Epithelial cell of prostate (primary cell): ENCODE results near the gene OR2M2.

Source experiments
- DNase-seq: peaks from one replicate; pipeline ENCODE4 v3.0.0-alpha.2; 2011; ENCODE audit warnings: low read depth, low spot score
- H3K27ac ChIP-seq: fragments of 450-650 bp; 2 replicates; pipeline ENCODE4 v1.5.1; 2017; ENCODE audit warnings: mild to moderate bottlenecking

The OR2M2 gene, protein sequence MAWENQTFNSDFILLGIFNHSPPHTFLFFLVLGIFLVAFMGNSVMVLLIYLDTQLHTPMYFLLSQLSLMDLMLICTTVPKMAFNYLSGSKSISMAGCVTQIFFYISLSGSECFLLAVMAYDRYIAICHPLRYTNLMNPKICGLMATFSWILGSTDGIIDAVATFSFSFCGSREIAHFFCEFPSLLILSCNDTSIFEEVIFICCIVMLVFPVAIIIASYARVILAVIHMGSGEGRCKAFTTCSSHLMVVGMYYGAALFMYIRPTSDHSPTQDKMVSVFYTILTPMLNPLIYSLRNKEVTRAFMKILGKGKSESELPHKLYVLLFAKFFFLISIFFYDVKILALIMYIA

DNA sequence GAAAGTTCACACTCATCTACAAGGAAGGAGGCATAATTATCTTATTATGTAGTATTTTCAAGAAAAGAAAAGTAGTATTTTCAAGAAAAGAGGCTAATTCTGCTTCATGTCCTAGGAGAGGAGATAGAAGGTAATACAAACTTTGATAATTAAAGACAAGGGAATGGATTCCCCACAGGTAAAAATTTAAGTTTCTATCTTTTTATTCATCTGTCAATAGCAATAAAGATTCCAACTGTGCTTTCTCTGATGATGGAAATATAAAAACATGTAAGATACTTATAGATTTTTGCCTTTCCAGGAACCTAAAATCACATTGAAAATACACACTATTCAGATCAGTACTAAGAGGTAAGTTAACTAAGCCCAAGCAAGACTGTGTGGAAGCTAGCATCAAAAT lies at the start of gene OR2M2:
TSS of gene OR2M2 (plus strand) at position 301 of the 400 bp plus-strand sequence. CDS start 5,165 bp downstream, outside the sequence.
- DNase-seq = no peak
- no peak within 1 kb of the TSS for H3K27ac ChIP-seq

DNA sequence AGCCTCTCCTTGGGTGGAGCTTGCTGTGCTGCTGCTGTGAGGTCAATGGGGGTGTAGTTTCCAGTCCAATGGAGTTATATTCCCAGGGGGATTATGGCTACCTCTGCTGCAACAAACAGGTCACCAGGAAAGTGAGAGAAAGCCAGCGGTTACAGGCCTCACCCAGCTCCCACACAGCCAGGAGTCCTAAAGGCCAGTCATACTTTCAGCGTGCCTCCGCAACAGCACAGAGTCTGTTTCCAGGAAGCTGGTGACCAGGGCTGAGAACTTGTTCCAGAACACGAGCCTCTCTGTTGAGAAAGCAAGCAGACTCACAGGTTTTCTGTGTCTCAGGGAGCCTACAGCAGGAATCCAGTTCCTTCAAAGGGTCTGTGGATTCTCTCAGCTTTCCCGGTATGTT lies 47.0 kb upstream of the OR2M2 start:
- no peak overlapping the region for H3K27ac ChIP-seq
- DNase-seq = no peak

DNA sequence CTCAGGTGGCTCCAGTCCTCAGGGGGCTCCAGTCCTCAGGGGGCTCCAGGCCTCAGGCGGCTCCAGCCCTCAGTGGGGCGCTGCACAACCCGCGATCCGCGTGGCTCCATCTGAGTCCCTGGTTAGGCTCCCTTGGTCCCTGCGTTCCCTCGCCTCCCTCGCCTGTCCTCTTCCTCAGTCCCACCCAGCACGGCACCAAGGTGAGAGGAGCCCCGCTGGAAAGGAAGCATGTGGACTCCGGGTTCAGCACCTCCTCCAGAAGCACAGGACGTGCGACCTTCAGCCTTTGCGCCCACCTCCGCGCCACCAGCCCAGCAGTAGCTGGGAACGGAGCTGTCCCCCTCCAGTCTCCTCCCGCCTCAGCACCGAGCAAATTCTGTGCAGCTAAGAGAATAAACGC lies 37.8 kb upstream of the OR2M2 start:
- H3K27ac ChIP-seq = no peak overlapping the region

DNA sequence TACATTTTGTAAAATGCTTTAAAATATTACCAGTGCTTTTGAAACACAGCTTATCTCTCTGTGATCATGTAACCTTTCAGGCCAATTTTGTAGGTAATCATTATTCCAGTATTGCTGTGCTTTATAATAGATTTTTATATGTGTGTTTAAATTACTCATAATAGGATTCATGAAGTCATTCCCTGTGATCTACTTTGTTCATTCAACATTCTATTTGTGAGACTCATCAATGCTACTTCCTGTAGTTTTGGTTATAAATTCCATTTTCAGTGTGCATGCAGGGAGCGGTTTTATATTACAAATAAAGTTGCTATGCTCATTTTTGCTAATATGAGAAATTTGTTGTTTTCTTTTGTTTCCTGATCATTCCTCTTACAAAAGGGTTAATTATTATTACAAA lies 33.8 kb upstream of the OR2M2 start:
- DNase-seq = no peak
- H3K27ac ChIP-seq = no peak overlapping the region

More for the DNA sequence above, 37.8 kb upstream of the OR2M2 start:
- DNase-seq = no peak

DNA sequence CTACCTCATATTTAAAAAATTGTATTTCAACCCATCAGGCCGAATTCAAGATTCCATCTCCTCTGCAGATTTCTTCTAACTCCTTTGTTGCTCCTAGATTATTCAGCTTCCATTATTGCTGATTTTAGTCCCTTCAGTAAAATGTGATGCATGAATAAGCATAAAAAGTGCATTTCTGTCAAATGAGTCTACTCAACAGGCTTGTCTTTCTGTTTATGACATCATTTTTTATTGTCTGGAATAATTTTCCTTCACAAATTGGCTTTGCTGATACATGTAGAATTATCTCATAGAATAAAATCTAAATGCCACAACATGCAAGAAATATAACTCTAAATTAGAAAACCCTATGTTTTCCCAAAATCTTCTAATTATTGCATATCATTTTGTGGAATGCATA lies 31.3 kb upstream of the OR2M2 start:
- H3K27ac ChIP-seq = no peak overlapping the region
- no peak for DNase-seq

DNA sequence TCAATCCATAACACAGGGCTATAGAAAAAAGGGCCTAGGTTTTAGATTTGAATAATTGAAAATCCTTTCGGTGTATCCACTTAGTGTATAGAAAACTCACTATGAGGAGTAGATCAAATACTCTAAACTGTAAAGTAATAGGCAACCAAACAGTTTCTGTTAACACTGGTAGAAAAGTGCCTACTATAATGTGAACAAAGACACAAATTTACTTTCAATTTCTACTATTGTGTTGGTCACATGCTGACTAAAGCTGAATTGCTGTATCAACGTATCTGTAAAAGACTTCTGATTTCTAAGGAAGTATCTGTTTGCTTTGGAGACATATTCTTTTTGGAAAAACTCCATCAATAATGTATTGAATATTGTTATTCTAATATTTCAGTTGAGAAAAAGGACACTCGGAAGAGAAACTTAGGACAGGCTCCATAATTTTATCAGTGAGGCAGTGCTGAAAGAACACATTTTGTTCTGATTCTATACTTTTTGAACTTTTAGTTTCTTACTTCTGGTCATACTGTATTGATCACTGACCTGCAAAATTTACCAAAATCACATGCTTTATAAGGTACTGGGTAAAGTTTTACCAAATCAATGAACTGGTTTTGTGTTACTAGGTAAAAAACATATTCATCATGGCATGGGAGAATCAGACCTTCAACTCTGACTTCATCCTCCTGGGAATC lies 30.0 kb upstream of the OR2M2 start, which contains the start of gene OR2M5:
TSS of gene OR2M5 (plus strand) at position 636 of the 686 bp plus-strand sequence. CDS start at position 636, 0 bp downstream.
- no peak for DNase-seq

DNA sequence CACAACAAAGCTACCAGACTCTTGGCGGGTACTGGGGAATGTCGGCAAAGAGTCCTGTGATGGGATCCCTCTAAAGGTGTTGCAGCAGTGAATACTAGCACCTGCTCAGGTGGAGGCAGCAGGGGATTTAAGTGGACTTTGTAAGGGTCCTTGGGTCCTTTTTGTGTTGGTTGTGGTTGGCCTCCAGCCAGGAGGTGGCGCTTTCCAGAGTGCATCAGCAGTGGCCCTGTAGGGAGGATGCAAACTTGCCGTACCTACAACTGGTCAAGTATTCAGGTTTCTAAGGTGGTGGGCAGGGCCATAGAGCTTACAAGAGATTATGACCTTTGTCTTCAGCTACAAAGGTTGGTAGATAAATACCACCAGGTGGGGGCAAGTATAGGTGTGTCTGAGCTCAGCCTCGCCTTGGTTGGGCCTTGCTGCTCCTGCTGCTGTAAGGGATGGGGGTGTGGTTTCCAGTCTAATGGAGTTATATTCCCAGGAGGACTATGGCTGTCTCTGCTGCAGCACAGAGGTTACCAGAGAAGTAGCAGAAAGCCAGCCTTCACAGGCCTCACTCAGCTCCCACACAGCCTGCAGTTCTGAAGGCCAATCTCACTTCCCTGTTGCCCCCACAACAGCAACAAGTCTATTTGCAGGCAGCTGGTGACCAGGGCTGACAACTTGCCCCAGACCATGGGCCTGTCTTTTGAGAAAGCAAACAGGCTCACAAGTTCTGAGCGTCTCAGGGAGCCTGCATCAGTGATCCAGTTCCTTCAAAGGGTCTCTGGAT lies 22.4 kb upstream of the OR2M2 start:
- no peak overlapping the region for H3K27ac ChIP-seq
- DNase-seq = no peak

More for the DNA sequence above, 30.0 kb upstream of the OR2M2 start, which contains the start of gene OR2M5:
- H3K27ac ChIP-seq = no peak within 1 kb of the TSS

DNA sequence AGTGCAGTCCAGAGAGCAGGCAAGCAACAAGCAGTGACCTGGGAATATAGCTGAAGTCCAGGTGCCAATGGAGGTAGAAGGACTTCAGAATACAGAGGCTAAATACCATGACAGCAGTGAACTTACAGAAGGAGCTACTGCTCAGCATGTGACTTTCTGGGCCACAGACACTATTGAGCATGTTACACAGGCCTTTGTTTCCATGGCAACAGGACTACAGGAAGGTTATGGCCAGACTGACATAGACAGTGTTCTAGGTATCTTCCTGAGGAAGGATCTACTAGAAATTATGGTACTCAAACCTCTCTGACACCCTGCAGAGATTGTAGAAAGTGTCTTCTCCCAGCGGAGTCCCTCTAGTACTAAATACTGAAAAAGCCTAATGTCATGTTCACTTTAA lies 18.7 kb upstream of the OR2M2 start:
- DNase-seq = no peak
- no peak overlapping the region for H3K27ac ChIP-seq

DNA sequence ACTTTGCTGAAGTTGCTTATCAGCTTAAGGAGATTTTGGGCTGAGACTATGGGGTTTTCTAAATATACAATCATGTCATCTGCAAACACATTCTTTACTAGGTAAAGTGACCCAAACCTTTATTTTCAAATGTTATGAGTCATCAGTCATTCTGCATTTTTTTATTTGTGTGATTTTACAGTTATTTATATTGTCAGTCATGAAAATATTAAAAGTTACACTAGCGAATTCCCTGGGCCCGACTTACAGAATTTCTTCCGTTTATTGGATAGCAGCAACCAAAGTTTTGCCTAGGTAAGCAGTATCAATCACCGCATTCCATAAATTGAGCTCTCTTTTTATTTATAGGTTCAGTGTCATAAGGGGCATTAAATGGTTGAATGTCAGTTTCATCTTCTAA lies 15.9 kb upstream of the OR2M2 start:
- DNase-seq = no peak
- no peak overlapping the region for H3K27ac ChIP-seq

DNA sequence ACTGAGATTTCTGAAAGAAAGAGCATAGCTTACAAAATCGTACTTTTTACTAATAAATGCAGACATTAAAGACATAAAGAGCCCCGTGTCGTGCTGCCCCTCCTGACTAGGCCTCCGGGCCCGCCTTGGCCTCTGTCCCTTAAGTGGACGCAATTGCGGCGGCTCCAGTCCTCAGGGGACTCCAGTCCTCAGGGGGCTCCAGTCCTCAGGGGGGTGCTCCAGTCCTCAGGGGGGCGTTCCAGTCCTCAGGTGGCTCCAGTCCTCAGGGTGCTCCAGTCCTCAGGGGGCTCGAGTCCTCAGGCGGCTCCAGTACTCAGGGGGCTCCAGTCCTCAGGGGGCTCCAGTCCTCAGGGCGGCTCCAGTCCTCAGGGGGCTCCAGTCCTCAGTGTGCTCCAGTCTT lies 10.6 kb upstream of the OR2M2 start:
- no peak overlapping the region for H3K27ac ChIP-seq
- no peak for DNase-seq

DNA sequence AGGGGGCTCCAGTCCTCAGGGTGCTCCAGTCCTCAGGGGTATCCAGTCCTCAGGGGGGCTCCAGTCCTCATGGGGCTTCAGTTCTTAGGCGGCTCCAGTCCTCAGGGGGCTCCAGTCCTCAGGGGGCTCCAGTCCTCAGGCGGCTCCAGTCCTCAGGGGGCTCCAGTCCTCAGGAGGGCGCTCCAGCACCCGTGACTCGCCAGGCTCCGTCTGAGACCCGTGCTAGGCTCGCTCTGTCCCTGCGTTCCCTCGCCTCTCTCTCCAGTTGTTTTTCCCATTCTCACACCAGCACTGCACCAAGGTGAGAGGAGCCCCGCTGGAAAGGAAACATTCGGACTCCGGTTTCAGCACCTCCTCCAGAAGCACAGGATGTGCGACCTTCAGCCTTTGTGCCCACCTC lies 9.4 kb upstream of the OR2M2 start:
- H3K27ac ChIP-seq = no peak overlapping the region
- DNase-seq = no peak

DNA sequence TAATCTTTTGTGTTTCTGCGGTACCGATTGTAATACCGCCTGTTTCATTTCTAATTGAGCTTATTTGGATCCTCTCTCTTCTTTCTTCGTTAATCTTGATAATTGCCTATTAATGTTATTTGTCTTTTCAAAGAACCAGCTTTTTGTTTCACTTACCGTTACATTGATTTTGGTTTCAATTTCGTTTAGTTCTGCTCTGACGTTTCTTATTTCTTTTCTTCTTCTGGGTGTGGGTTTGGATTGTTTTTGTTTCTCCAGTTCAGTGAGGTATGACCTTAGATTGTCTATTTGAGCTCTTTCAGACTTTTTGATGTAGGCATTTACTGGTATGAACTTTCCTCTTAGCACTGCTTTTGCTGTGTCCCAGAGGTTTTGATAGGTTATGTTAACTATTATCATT lies 9.4 kb downstream of the OR2M2 start:
- no peak for DNase-seq
- H3K27ac ChIP-seq = no peak overlapping the region

DNA sequence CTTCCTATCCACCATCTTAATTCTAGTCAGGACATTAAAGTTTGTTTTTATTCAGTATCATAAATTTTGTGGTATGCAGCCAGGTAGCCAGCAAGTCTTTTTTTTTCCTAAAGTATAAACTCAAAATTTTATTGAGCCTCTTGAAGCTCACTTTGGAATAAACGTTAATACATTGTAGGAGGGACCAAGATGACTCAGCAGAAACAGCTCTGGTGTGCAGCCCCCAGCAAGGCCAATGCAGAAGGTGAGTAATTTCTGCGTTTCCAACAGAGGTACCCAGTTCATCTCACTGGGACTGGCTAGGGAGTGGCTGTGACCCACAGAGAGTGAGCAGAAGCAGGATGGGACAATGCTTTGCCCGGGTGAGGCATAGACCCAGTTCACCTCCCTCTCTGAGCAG lies 12.7 kb downstream of the OR2M2 start:
- no peak overlapping the region for H3K27ac ChIP-seq
- no peak for DNase-seq

DNA sequence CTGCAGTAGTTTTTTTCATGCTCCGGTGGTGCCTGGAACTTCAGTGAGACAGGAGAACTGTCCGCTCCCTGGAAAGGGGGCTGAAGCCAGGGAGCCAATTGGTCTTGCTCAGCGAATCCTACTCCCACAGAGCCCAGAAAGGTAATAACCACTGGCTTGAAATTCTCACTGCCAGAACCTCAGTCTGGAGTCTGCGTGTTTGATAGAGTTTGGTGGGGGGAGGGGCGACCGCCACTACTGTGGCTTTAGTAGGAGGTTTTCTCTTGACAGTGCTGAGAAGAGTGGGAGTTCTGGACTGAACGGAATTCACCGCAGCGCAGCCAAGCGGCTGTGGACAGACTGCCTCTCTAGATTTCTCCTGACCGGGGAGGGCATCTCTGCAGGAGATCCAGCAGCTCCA lies 14.4 kb downstream of the OR2M2 start:
- no peak for DNase-seq

DNA sequence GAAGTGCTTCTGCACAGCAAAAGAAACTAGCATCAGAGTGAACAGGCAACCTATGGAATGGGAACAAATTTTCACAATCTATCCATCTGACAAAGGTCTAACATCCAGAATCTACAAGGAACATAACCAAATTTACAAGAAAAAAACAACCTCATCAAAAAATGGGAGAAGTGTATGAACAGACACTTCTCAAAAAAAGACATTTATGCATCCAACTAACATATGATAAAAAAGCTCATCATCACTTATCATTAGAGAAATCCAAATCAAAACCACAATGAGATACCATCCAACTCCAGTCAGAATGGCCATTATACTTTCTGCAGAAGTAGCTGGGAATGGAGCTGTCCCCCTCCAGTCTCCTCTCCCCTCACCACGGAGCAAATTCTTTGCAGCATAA lies 19.5 kb downstream of the OR2M2 start:
- no peak for DNase-seq
- H3K27ac ChIP-seq = no peak overlapping the region

More for the DNA sequence above, 14.4 kb downstream of the OR2M2 start:
- no peak overlapping the region for H3K27ac ChIP-seq

DNA sequence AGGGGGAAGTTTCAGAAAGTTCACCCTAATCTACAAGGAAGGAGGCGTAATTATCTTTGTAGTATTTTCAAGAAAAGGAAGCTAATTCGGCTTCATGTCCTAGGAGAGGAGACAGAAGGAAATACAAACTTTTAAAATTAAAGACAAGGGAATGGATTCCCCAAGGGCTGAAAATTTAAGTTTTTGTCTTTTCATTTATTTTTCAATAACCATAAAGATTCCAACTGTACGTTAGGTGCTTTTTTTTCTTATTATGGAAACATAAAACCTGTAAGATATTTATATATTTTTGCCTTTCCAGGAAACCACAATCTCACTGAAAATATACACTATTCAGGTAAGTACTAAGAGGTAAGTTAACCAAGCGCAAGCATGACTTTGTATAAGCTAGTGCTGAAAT lies 22.3 kb downstream of the OR2M2 start, which contains the start of gene OR2M3:
TSS of gene OR2M3 (plus strand) at position 301 of the 400 bp plus-strand sequence. CDS start 5,803 bp downstream, outside the sequence.
- H3K27ac ChIP-seq = no peak within 1 kb of the TSS
- no peak for DNase-seq

DNA sequence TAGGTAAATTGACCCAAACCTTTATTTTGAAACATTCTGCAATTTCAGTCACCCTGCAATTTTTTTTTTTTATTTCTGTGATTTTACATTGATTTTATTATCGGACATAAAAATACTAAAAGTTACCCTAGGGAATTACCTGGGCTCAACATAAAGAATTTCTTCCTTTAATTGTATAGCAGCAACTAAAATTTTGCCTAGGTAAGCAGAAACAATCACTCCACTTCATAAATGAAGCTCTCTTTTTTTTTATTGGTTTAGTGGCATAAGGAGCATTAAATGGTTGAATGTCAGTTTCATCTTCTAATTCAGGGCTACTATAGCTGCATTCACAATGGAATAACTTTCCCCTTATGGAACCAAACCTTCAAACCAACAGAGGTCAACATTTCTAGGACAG lies 41.3 kb downstream of the OR2M2 start:
- no peak overlapping the region for H3K27ac ChIP-seq
- no peak for DNase-seq

DNA sequence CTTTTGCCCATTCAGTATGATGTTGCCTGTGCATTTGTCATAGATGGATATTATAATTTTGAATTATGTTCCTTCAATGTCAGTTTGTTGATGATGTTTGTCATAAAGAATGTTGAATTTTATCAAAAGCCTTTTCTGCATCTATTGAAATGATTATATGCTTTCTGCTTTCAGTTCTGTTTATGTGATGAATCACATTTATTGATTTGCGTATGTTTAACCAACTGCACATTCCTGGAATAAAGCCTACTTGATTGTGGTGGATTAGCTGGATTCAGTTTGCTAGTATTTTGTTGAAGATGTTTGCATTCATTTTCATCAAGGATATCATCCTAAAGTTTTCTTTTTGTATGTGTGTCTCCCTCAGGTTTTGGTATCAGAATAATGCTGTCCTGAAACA lies 50.9 kb downstream of the OR2M2 start:
- no peak for DNase-seq
- H3K27ac ChIP-seq = no peak overlapping the region

DNA sequence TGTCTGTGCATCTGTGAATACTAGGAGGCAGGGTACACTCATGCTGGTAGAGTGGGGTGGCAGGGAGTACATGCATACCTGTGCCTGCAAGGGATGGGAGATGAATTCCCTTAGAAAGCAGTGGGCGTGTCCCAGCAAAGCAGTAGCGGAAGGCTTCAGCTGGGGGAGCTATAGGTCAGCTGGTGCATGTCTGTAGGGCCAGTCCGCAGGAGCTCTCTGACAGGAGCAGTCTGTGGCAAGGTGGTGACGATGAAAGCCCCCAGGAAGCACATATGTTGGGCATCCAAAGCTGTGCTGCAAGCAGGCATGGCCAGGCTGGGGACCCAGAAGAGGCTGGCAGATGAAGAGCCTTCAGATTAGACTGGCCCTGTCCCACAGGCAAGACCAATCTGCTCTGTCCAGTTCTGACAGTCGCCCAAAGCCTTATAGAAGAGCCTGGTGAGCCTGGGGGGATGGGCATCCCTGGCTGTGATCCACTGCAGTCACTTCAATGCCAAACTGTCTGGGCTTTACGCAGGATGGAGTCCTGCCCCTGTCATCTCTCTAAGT lies 54.8 kb downstream of the OR2M2 start:
- no peak overlapping the region for H3K27ac ChIP-seq
- no peak for DNase-seq
